Activated T-cell treated with anti-CD3 and anti-CD28 coated beads for 24 hours (primary cell): Measurements from ENCODE around the gene TMEM59L.

Experiments used
- DNase-seq: peaks from one replicate; pipeline ENCODE4 v3.0.0-alpha.2; 2020; ENCODE audit warnings: low read depth

TMEM59L gene

GRCh38 chr19:18608805-18609716, 3.6 kb upstream of the TMEM59L start:
- no peak for DNase-seq

DNA sequence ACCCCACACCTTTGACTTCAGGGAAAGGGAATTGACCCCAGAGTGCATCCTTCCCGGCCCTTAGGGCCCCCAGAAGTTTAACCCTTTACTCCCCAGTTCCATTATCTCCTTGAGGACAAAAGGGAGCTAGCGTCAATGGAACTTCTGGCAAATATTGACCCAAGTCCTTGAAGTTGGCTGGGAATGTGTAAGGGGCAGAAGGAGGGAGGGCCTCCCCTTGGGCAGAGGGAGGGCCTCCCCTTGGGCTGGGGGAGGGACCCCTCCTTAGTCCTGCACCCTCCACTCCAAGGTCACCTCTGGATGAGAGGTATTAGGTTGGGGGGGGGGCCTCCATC, 3.0 kb upstream of the TMEM59L start:
- DNase-seq = no peak

DNA sequence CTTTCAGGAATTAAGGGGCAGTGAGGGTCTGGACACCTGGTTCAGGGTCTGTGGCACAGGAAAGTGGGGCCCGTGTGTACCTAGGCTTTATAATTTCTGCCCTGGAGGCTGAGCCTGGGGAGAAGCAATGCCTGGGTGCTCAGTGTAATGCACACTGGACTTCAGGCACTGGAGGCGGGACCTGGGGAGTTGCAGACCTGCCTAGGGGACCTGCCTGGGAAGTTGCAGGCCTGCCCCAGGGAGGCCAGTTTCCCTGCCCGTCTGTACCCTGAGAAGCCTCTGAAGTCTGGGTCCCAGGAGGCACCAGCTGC, 2.5 kb upstream of the TMEM59L start:
- DNase-seq = no peak

- no peak for DNase-seq
These were observed 1.9 kb upstream of the TMEM59L start for GRCh38 chr19:18610556-18611326.

- DNase-seq = no peak
These were observed 1.2 kb upstream of the TMEM59L start for GRCh38 chr19:18611327-18612050.

DNA sequence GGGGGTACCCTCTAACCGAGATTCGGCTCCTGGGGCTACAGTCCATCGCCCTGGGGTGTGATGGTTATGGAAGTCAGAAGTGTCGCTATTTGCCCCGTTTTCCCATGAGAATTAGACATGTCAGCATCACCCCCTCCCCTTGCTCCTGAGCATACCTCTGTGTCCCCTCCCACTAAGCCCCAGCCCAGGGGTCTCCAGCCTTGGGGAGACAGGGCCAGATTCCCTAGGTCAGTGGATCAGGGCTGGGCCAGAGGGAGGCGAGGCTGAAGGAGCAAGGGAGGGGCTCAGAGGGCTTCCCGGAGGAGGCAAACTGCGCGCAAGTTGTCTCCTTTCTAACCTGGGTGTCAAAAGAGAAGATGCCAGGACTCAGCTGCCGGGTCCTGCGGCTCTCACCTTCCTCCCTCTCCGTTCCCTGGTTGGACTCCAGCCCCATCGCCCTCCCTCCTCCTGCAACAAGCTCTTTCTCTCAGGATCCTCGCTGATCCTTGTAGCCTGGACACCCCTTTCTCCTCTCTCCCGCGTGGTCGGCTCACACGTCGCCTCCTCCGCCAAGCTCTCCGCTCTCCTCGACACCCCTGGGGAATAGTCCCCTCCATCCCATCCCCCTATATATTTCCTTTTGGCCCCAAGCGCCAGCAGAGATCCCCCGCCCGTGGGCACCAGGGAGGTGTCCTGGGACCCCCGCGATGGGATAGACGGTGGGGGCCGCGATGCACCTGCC, 459 bp upstream of the TMEM59L start:
- DNase-seq = no peak

DNA sequence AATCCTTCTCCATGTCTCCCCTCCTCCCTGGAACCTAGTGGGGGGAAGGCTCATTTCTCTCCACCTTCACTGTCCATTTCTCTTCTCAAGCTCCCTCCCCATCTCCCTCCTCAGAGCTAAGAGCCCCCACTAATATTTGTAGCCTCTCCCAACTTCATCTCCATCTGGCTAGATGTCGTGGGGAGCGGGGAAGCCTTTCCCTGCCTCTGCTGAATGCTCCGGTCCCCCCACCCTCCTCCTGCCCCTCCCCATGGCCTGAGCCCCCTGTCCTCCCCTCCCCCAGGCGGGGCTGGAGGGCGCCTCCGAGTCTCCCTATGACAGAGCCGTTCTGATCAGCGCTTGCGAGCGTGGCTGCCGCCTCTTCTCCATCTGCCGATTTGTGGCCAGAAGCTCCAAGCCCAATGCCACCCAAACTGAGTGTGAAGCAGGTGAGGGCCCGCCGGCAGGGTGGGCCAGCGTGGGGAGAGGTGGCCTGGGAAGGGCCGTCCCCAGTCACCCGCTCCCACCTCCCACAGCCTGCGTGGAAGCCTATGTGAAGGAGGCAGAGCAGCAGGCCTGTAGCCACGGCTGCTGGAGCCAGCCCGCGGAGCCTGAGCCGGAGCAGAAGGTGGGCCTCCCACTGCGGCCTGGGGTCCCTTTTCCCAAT, 1.0 kb downstream of the TMEM59L start:
- no peak for DNase-seq

DNA sequence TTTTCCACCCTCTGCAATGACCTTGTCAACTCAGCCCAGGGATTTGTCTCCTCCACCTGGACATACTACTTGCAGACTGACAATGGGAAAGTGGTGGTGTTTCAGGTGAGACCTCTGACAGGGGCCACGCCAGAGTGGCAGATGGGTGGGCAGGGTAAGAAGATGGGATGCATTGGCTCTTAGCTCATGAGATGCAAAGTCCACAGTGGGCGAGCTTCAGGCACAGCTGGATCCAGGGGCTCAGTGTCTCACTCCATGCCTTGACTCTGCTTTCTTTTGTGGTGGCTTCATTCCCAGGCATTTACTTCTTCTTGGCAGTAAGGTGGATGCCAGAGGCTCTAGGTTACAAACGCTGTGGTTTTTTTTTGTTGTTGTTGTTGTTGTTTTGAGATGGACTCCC, 3.4 kb downstream of the TMEM59L start:
- DNase-seq = no peak

GRCh38 chr19:18617562-18617961, 4.9 kb downstream of the TMEM59L start:
- no peak for DNase-seq

DNA sequence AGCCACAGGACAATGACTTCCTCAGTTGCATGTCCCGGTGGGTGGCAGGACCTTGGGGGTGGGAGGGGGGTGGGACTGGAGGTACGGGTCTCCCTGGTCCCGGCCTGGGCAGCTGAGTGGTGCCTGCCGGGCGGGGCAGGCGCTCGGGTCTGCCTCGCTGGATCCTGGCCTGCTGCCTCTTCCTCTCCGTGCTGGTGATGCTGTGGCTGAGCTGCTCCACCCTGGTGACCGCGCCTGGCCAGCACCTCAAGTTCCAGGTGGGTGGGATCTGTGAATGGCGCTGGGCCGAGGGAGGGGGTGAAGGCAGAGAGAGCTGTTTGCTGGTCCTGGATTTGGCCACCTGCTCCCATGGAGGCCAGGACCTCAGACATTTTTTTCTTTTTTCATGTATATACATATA, 5.6 kb downstream of the TMEM59L start:
- DNase-seq = no peak

GRCh38 chr19:18620311-18620710, 7.6 kb downstream of the TMEM59L start:
- DNase-seq = no peak

DNA sequence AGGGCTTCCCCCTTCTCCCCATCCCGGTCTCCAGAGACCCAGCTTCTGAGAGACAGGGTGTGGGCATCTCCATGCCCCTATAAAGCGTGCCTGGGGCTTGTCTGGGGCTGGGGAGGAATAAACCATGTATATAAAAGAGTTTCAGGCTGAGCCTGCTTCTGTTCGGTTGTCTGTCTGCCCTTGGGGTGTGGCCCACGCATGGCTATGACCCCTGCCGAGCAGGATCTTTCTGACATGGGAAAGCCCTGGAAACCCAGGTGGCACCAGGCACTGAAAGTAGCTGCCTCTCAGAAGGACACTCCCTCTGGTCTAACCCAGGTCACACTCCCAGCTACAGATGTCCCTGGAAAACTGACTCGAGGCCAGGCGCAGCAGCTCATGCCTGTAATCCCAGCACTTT, 8.2 kb downstream of the TMEM59L start:
- DNase-seq = no peak

DNA sequence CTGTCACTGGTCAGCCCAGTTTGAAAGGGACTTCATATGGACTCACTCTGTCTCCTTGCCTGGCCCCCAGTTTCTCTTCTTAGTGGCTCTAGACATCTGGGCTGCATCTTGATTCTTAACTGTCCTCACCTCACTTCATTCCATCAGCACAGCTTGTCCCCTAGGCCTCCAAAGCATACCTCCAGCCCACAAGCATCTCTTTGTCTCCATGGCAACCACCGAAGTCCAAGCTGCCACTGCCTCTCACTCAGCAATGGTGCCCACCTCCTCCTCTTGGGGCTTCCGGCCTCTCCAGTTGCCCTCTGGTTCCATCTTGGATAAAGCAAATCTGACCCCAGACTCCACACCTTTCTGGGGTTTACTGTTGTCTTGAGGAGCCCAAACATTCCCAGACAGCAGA, 14.2 kb downstream of the TMEM59L start:
- DNase-seq = no peak

GRCh38 chr19:18629166-18630088, 16.8 kb downstream of the TMEM59L start:
- DNase-seq = no peak

DNA sequence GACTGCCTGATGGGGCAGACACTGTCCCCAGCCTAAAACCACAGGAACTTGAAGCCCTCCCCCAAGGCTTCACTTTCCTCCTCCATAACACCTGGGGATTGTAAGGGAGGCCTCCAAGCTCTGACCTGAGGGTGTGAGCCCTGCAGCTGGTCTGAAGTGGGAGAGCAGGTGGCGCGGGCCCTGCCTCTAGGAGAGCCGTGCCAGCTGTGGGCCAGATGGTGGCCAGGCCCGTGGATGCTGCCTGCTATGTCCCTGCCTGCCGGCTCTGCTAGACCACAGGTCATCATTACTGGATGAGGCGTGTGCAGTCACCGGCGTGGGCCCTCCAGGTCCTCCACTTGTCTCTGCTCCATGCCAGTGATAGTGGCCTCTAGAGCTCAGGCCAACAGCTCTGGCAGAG, 20.7 kb downstream of the TMEM59L start:
- no peak for DNase-seq

- no peak for DNase-seq
These were observed 22.1 kb downstream of the TMEM59L start for GRCh38 chr19:18634612-18635297.

GRCh38 chr19:18635831-18636182, 23.1 kb downstream of the TMEM59L start:
- DNase-seq = no peak

DNA sequence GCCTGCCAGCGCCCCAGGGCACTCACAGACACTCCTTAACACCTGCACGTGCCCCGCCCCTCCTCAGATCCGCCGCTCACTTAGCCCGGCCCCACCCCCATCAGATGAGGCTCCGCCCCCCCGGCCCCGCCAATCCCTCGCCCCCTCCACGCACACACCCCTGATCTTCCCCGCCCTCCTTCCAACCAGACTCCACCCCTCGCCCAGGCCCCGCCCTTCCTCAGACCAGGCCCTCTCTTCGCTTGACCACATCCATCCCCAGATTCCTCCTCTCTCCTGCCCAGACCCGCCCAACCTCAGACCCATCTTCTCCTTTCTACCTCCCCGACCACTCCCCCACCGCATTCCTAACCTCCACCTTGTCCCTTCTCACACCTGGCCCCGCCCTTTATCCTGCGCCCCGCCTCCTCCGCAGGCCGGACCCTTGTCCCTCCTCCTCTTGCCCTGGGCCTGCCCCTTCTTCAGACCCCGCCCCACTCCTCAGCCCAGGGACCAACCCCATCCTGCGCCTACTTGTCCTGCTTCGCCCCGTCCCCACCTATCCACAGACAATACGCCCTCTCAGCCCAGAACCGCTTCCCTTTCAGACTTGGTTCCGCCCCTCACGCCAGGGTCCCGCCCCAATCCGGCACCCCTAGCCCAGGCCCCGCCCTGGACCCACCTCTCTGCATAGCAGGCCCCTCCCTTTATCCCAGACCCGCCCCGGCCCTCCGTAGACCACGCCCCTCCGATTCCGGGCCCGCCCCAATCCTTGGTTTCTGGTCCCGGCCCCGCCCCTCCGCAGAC, 23.7 kb downstream of the TMEM59L start:
- DNase-seq = peak; percentile 99

DNA sequence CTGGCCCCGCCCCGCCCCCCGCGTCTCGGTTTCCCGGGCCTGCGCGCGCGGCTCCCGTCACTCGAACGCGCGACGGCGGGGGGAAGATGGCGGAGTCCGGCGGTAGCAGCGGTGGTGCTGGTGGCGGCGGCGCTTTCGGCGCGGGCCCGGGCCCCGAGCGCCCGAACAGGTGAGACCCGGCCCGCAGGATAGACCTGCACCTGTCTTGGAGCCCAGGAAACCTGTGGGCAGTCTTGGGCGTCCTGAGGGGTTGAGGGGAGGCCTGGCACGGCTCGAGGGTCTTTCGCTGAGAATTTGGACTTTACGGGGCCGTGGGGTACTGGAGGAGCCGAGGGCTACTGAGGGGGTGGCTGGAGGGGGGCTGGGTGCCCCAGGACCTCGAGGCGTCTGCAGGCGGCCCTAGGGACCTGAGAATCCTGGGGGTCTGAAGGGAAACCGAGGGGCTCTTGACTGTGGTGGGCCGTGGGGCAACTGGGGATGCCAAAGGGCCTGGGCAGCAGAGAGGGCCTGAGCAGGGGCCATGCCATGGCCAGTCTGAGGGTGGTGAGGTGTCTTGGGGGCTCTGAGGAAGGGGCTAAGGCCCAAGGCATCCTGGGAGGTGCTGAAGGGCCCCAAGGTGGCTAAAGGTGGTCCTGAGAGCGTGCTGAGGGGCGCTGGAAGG, 24.4 kb downstream of the TMEM59L start, which contains the start of gene KLHL26:
Gene KLHL26, plus strand, starts transcription at position 60 of the 661 bp plus-strand sequence. Its CDS starts 27 bp downstream, at position 87.
- DNase-seq = no peak
